ENCODE measurements around the gene CDR2.
"Not testable (repeated sequence)": the region's sequence is repeated elsewhere in the genome, so short reads cannot be mapped to it uniquely, and the experiment has no call there.

The CDR2 gene

DNA sequence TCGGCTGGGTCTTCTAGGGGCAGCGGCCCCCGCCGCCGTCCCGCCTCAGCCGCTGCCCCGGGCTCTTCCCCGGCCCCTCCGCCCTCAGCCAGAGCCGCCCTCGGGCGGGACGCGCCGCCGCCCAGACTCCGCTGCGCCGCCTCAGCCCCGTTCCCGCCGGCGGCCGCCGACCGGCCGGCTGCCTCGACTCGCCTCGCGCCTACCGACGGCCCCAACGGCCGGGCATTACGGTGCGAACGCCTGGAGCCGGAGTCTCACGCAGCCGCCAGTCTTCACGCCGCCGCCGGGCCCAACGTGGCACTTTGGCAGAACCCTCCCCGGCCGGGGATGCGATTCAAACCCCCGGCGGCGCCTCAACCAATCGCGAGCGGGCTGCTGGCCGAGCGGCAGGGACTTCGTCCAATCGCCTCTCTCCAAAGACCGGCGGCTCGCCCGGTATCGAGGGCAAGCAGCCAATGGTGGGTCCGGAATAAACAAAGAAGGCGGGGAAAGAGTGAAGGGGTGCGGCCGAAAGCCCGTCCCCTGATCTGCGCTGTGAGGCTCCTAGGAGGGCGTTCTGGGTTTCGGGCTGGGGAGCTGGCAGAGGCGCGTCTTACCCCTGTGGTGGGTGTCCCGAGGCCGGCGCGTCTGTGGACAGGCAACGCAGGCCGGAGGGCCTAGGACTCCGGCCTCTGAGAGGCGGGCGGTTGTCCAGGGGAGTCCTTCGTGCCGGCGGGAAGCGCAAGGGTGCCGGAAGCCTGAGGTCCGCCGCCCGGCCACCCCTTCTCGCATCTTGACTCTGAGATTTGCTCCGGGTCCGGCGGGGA is at the start of gene CDR2:
Gene CDR2, minus strand, starts transcription at position 309 of the 806 bp plus-strand sequence. CDS start 310 bp downstream, outside the sequence.
- TF ChIP-seq, protein P1, sequence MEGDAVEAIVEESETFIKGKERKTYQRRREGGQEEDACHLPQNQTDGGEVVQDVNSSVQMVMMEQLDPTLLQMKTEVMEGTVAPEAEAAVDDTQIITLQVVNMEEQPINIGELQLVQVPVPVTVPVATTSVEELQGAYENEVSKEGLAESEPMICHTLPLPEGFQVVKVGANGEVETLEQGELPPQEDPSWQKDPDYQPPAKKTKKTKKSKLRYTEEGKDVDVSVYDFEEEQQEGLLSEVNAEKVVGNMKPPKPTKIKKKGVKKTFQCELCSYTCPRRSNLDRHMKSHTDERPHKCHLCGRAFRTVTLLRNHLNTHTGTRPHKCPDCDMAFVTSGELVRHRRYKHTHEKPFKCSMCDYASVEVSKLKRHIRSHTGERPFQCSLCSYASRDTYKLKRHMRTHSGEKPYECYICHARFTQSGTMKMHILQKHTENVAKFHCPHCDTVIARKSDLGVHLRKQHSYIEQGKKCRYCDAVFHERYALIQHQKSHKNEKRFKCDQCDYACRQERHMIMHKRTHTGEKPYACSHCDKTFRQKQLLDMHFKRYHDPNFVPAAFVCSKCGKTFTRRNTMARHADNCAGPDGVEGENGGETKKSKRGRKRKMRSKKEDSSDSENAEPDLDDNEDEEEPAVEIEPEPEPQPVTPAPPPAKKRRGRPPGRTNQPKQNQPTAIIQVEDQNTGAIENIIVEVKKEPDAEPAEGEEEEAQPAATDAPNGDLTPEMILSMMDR (IDR thresholded peaks at IDR 0.05; ENCODE audit: borderline replicate concordance, insufficient read depth, low read depth, low read length) = no peak
- peak within 1 kb of the TSS; percentile 57 for H3K4me3 ChIP-seq (ENCODE audit: low read depth, low read length)

DNA sequence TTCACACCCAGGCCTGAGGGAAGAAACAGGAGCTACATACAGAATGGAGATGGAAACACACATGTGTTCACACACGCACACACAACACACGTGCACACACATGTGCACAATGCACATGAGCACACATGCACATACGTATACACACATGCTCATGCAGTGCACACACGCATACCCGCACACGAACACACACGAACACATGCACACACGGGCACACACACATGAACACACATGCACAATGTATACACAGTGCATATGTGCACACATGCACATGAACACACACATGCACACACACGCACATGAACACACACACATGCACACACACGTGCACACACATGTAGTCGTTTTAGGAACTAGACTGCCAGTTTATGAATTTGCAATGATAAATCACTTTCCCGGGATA is 49.3 kb upstream of the CDR2 start:
- TF ChIP-seq, protein P1 (IDR thresholded peaks at IDR 0.05; ENCODE audit: borderline replicate concordance, insufficient read depth, low read depth, low read length) = no peak
- no peak overlapping the region for H3K4me3 ChIP-seq (ENCODE audit: low read depth, low read length)

DNA sequence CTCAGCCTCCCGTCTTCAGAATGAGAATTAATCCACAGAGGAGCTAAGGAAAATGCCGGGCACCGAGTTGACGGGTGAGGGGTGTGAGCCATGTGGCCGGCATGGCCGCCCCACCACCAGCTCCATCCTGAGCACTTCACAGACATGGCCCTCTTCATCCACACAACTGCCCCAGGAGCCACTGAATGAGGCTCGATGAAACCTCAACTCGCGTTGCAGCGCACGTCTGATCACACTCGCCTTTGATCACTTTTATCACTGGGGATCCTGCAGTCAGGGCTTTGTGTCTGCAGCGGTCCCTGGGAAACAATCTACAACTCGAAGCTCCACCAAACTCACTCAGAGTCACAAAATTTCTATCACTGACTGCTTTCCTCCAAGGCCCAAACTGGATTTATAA is 46.7 kb upstream of the CDR2 start:
- TF ChIP-seq, protein P1 (IDR thresholded peaks at IDR 0.05; ENCODE audit: borderline replicate concordance, insufficient read depth, low read depth, low read length) = no peak
- H3K4me3 ChIP-seq (ENCODE audit: low read depth, low read length) = no peak overlapping the region

DNA sequence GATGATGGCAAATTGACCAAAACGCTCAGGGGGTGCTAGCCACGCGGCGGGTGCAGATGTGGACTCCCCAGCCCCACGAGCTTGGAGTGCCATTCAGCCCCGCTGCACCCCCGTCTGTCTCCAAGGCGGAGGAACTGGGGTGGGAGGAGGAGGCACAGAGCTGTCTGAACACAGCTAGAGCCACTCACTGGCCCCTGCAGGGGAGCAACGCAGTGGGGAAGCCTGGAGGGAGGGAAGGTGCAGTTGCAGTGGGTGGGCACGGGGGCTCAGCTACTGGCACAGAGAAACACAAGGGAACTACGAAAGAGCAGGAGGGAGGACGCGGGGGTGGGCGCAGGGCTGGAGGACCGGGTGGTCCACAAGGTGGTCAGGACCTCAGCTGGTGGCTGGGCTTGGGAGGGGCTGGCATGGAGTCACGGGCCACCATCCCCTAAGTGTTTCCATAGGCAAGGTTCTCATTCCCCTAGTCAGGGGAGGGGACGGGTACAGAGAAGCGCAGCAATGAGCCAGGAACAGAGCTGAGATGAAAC is 46.3 kb upstream of the CDR2 start:
- TF ChIP-seq, protein P1 (IDR thresholded peaks at IDR 0.05; ENCODE audit: borderline replicate concordance, insufficient read depth, low read depth, low read length) = no peak

DNA sequence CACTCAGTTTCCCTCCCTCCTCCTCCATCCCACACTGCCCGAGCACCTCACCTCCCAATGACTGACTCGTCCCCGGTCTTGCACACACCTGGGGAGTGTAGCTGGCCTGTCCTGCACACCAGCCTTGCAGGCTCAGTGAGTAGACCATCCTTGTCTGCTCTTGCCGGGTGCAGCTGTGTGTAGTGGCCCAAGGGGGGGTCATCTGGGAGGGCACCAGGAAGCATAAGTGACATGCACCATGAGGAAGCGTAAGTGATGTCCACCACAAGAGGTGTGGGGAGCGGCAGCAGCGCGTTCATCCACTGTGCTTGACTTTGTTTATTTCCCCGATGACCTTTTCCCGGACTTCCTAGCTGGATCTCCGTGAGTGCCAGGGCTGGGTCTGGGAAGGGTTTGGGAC is 45.5 kb upstream of the CDR2 start:
- H3K4me3 ChIP-seq (ENCODE audit: low read depth, low read length) = no peak overlapping the region
- TF ChIP-seq, protein P1 (IDR thresholded peaks at IDR 0.05; ENCODE audit: borderline replicate concordance, insufficient read depth, low read depth, low read length) = no peak

More for the DNA sequence above, 46.3 kb upstream of the CDR2 start:
- no peak overlapping the region for H3K4me3 ChIP-seq (ENCODE audit: low read depth, low read length)

DNA sequence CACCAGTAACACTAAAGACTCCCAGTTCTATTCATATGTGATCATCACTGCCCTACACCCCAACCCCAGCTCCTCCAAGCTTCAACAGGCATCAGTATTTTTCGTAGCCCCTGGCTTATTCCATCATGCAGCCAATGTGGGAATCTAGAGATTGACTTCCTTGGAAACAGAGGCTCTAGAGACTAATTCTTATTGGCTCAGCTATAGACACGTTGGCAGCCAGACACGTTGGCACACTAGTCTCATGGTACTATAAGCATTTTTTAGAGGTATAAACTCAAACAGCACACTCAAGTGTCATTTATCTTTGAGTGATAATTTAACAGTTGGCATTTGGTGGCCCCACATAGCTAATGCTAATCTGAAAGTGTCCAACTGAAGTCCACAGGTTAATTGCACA is 44.4 kb upstream of the CDR2 start:
- H3K4me3 ChIP-seq (ENCODE audit: low read depth, low read length) = no peak overlapping the region
- TF ChIP-seq, protein P1 (IDR thresholded peaks at IDR 0.05; ENCODE audit: borderline replicate concordance, insufficient read depth, low read depth, low read length) = no peak

DNA sequence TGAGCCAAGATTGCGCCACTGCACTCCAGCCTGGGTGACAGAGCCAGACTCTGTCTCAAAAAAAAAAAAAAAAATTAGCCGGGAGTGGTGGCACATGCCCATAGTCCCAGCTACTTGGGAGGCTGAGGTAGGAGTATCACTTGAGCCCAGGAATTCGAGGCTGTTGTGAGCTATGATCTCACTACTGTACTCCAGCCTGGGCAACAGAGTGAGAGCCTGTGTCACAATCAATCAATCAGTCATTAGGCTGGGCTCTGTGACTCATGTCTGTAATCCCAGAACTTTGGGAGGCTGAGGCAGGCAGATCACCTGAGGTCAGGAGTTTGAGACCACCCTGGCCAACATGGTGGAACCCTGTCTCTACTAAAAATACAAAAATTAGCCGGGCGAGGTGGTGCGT is 43.4 kb upstream of the CDR2 start:
- not testable (repeated sequence) for H3K4me3 ChIP-seq (ENCODE audit: low read depth, low read length)
